B cell (primary cell): Measurements from ENCODE around the gene SPECC1. TPM values are rescaled to one million over a fixed set of nuclear protein-coding genes. Genes with fewer than 3 reads are reported as not detected.

ENCODE experiments used
- ATAC-seq: fragments of 200-7000 bp; cut with Tn5 transposase; one replicate; pipeline ENCODE4 v1.10.0; 2021; ENCODE audit warnings: low read depth, mild to moderate bottlenecking, moderate number of reproducible peaks, moderate library complexity
- CTCF ChIA-PET: fragments of 350-600 bp; sonication (Branson Sonifier 250); formaldehyde crosslinking; loops from one replicate; lab custom pipeline; 2021; ENCODE audit warnings: antibody characterized with exemption, inconsistent platforms; lab: Charles Lee
- POLR2A ChIA-PET: fragments of 350-600 bp; sonication (Branson Sonifier 250); formaldehyde crosslinking; loops from one replicate; lab custom pipeline; 2021; ENCODE audit warnings: antibody characterized with exemption; lab: Charles Lee
- DNase-seq: peaks from one replicate; pipeline ENCODE4 v3.0.0; 2013
- H2AFZ ChIP-seq: 2 replicates; pipeline ENCODE4 v1.6.1; 2012; ENCODE audit warnings: mild to moderate bottlenecking, low read depth, low read length; ENCODE audit not compliant: insufficient read depth, poor library complexity, severe bottlenecking
- H3K27ac ChIP-seq, 2 donors: 1 replicate in 1 of 2; 2 replicates in 1 of 2; pipeline ENCODE4 v1.5.1; 2012 to 2013; ENCODE audit warnings: low read length in 2 of 2, mild to moderate bottlenecking in 2 of 2, moderate library complexity in 1 of 2
- H3K27me3 ChIP-seq, 4 experiments: fragments of 200-600 bp in 1 of 4; sonication (generic) in 1 of 4; replicated peaks in 1 of 4; 1 replicate in 2 of 4; 2 replicates in 2 of 4; pipeline versions ENCODE4 v1.6.1 to v1.7.0; 2013 to 2016; ENCODE audit warnings: low read length in 3 of 4, mild to moderate bottlenecking in 2 of 4, mixed read lengths in 1 of 4, moderate library complexity in 1 of 4; ENCODE audit not compliant: insufficient read depth in 4 of 4, control insufficient read depth in 3 of 4; ENCODE audit errors: control extremely low read depth in 1 of 4
- H3K36me3 ChIP-seq, 2 experiments: replicated peaks in 1 of 2; 1 replicate in 1 of 2; 2 replicates in 1 of 2; pipeline versions ENCODE4 v1.6.1 to v1.7.1; 2013; ENCODE audit warnings: low read length in 1 of 2; ENCODE audit not compliant: insufficient read depth in 2 of 2, control insufficient read depth in 1 of 2; ENCODE audit errors: control extremely low read depth in 1 of 2, extremely low read depth in 1 of 2
- H3K4me1 ChIP-seq, 2 donors: fragments of 200-600 bp in 1 of 2; sonication (generic) in 1 of 2; 1 replicate in 1 of 2; 2 replicates in 1 of 2; pipeline versions ENCODE4 v1.5.1 to v1.6.1; 2013 to 2017; ENCODE audit warnings: low read length in 2 of 2; ENCODE audit not compliant: control insufficient read depth in 2 of 2, insufficient read depth in 2 of 2
- H3K4me2 ChIP-seq: replicated peaks from 2 replicates; pipeline ENCODE3; 2012; ENCODE audit warnings: mild to moderate bottlenecking, low read depth, low read length; ENCODE audit not compliant: poor library complexity, severe bottlenecking
- H3K4me3 ChIP-seq, 5 experiments: fragments of 200-600 bp in 1 of 5; sonication (generic) in 1 of 5; 1 replicate in 3 of 5; 2 replicates in 2 of 5; pipeline versions ENCODE4 v1.5.1 to v1.7.0; 2011 to 2016; ENCODE audit warnings: low read length in 4 of 5, mild to moderate bottlenecking in 4 of 5, low read depth in 2 of 5, control low read depth in 1 of 5, moderate library complexity in 1 of 5; ENCODE audit not compliant: insufficient read depth in 1 of 5; ENCODE audit errors: control extremely low read depth in 1 of 5, extremely low read depth in 1 of 5
- H3K79me2 ChIP-seq: fragments of 200-600 bp; sonication (generic); one replicate; pipeline ENCODE4 v1.6.0; 2016; ENCODE audit warnings: low read length; ENCODE audit not compliant: control insufficient read depth, insufficient read depth
- H3K9ac ChIP-seq: fragments of 200-600 bp; sonication (generic); 2 replicates; pipeline ENCODE4 v1.6.1; 2017; ENCODE audit warnings: mild to moderate bottlenecking, low read length, moderate library complexity
- H3K9me3 ChIP-seq, 3 donors: one replicate each; pipeline versions ENCODE4 v1.6.1 to v1.7.1; 2013; ENCODE audit warnings: low read length in 2 of 3; ENCODE audit not compliant: control insufficient read depth in 2 of 3, insufficient read depth in 1 of 3; ENCODE audit errors: control extremely low read depth in 1 of 3
- H4K20me1 ChIP-seq: 2 replicates; pipeline ENCODE4 v1.6.0; 2012; ENCODE audit warnings: mild to moderate bottlenecking, low read length; ENCODE audit not compliant: insufficient read depth, control insufficient read depth, poor library complexity, severe bottlenecking
- H3K27ac Mint-ChIP-seq: one replicate; pipeline ENCODE4 v1.8.0; 2021; ENCODE audit warnings: mixed read lengths
- H3K27me3 Mint-ChIP-seq: one replicate; pipeline ENCODE4 v1.8.0; 2021; ENCODE audit warnings: mixed read lengths
- H3K4me1 Mint-ChIP-seq: one replicate; pipeline ENCODE4 v1.8.0; 2021; ENCODE audit warnings: mixed read lengths
- H3K4me3 Mint-ChIP-seq: one replicate; pipeline ENCODE4 v1.8.0; 2021; ENCODE audit warnings: mixed read lengths
- H3K9me3 Mint-ChIP-seq: one replicate; pipeline ENCODE4 v1.8.0; 2022; ENCODE audit warnings: mixed read lengths; ENCODE audit not compliant: insufficient read depth
- EZH2 ChIP-seq: IDR thresholded peaks from 2 replicates; pipeline ENCODE4 v1.6.1; 2012; ENCODE audit warnings: borderline replicate concordance, low read depth, mild to moderate bottlenecking, moderate library complexity, low read length; ENCODE audit not compliant: insufficient read depth, poor library complexity, severe bottlenecking
- WGBS: methylation state at CpG from one replicate; pipeline ENCODE4 v1.1.5; 2013; ENCODE audit warnings: missing lambda C conversion rate; ENCODE audit not compliant: insufficient coverage; 5-methylcytosine and 5-hydroxymethylcytosine counted together
- intact Hi-C: fragments of 100-400 bp; cut with micrococcal nuclease; formaldehyde crosslinking; loops from one replicate; pipeline ENCODE4 v1.10.0; 2022
- polyA plus RNA-seq: library from polyadenylated mRNA; depleted of rRNA; stranded (reverse); fragments of >200 nt; gene quantifications from 2 replicates; pipeline ENCODE4 v1.2.3, GENCODE V29; 2012
- total RNA-seq, 2 donors: library from RNA; stranded (reverse); fragments of 120-200 nt in 1 of 2; gene quantifications; 1 replicate in 1 of 2; 2 replicates in 1 of 2; pipeline versions ENCODE4 v1.2.3 to v1.2.4, GENCODE V29; 2013 to 2022
- TF ChIP-seq, protein P1 (sequence below): fragments of 200-600 bp; IDR thresholded peaks from one replicate; pipeline ENCODE4 v1.8.0; 2022; ENCODE audit warnings: antibody characterized with exemption, mild to moderate bottlenecking

SPECC1 gene
- total and polyA plus RNA-seq, 2 donors (not counting 1 experiment from before 2014, with no cell fraction given): 4.6 to 7.4 TPM

DNA sequence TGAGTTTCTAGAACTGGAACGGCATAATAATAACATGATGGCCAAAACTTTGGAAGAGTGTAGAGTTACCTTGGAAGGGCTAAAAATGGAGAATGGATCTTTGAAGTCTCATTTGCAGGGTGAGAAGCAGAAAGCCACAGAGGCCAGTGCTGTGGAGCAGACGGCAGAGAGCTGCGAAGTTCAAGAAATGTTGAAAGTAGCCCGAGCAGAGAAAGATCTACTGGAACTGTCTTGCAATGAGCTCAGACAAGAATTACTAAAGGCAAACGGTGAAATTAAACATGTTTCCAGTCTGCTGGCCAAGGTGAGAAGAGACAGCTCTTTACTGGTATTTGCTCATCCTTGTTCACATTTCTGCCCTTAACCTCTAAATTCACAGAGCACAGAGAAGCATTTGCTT is 196.4 kb downstream of the SPECC1 start:
- ATAC-seq (no peak), DNase-seq (no peak)
- H3K27ac Mint-ChIP-seq: no peak overlapping the region
- POLR2A ChIA-PET: no interaction called here
- no peak overlapping the region for H3K9ac ChIP-seq
- no peaks in the 10 kb centered on the region for H3K36me3 ChIP-seq
- H3K9me3 Mint-ChIP-seq: no peaks in the 10 kb centered on the region
- no peaks in the 10 kb centered on the region for H4K20me1 ChIP-seq
- TF ChIP-seq, protein P1, sequence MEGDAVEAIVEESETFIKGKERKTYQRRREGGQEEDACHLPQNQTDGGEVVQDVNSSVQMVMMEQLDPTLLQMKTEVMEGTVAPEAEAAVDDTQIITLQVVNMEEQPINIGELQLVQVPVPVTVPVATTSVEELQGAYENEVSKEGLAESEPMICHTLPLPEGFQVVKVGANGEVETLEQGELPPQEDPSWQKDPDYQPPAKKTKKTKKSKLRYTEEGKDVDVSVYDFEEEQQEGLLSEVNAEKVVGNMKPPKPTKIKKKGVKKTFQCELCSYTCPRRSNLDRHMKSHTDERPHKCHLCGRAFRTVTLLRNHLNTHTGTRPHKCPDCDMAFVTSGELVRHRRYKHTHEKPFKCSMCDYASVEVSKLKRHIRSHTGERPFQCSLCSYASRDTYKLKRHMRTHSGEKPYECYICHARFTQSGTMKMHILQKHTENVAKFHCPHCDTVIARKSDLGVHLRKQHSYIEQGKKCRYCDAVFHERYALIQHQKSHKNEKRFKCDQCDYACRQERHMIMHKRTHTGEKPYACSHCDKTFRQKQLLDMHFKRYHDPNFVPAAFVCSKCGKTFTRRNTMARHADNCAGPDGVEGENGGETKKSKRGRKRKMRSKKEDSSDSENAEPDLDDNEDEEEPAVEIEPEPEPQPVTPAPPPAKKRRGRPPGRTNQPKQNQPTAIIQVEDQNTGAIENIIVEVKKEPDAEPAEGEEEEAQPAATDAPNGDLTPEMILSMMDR: no peak
- no peak for TF ChIP-seq EZH2
- H3K9me3 ChIP-seq: no peaks in the 10 kb centered on the region
- CTCF ChIA-PET: no interaction called here
- H3K4me3 Mint-ChIP-seq: no peak overlapping the region
- no peaks in the 10 kb centered on the region for H3K4me1 ChIP-seq
- WGBS: 85% methylated on average over 5 of the region's 5 CpGs
- peaks cover 2% of the 10 kb centered on the region for H3K4me1 Mint-ChIP-seq
- no peak overlapping the region for H3K4me2 ChIP-seq
- no peak overlapping the region for H3K27ac ChIP-seq
- intact Hi-C loops: no loop called here
- no peak overlapping the region for H3K4me3 ChIP-seq
- no peaks in the 10 kb centered on the region for H3K27me3 Mint-ChIP-seq
- no peak overlapping the region for H2AFZ ChIP-seq
- no peaks in the 10 kb centered on the region for H3K79me2 ChIP-seq
- H3K27me3 ChIP-seq: no peaks in the 10 kb centered on the region

DNA sequence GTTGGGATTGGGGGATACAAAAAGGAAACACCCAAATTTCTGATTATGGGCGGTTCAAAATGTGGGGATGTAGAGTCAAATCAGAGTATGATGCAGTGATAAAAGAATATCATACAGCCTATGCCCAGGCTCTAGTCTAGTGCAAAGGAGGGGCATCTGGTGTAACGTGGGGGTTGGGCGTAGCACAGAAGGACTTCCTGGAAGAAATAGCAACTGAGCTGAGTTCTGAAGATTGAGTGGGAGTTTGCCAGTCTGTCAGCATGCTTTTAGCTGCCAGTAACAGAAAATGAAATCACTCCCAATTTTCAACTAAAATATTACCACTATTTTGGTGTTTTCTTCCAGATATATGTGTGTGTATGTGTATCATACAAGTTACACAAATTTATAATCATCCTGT is 196.9 kb downstream of the SPECC1 start:
- Histone ChIP-seq H4K20me1 (no peaks in the 10 kb centered on the region), H3K27ac (no peak overlapping the region), H3K9ac (no peak overlapping the region), H3K4me2 (no peak overlapping the region), H3K79me2 (no peaks in the 10 kb centered on the region), H3K4me1 (no peaks in the 10 kb centered on the region), H3K9me3 (no peaks in the 10 kb centered on the region), H2AFZ (no peak overlapping the region), H3K4me3 (no peak overlapping the region), H3K27me3 (no peaks in the 10 kb centered on the region), H3K36me3 (no peaks in the 10 kb centered on the region)
- Mint-ChIP-seq H3K4me3 (no peak overlapping the region), H3K4me1 (peaks cover 2% of the 10 kb centered on the region), H3K27me3 (no peaks in the 10 kb centered on the region), H3K27ac (no peak overlapping the region), H3K9me3 (no peaks in the 10 kb centered on the region)
- TF ChIP-seq EZH2: no peak
- ATAC-seq (no peak), DNase-seq (no peak)
- POLR2A ChIA-PET: no interaction called here
- CTCF ChIA-PET: no interaction called here
- 83% methylated on average over 3 of the region's 3 CpGs for WGBS
- intact Hi-C loops: no loop called here
